ENCODE results near the gene SPG11. TPM values are rescaled to one million over a fixed set of nuclear protein-coding genes. Genes with fewer than 3 reads are reported as not detected.
"Not testable (repeated sequence)": the region's sequence is repeated elsewhere in the genome, so short reads cannot be mapped to it uniquely, and the experiment has no call there.

SPG11 gene
- total RNA-seq, 1 experiment from 2014 or later: 38.3 TPM

GRCh38 chr15:44689318-44689717, 25.9 kb upstream of the SPG11 start:
- not testable (repeated sequence) for H3K27ac Mint-ChIP-seq; H3K9me3 ChIP-seq (ENCODE audit: control insufficient read depth, low read depth, low read length); H2BK20ac ChIP-seq (ENCODE audit: low read depth, low read length, poor library complexity, severe bottlenecking); H4K91ac ChIP-seq (ENCODE audit: insufficient read length, low read depth, low read length); H3K23me2 ChIP-seq (ENCODE audit: insufficient read length, low read depth, low read length, poor library complexity, severe bottlenecking); H3K9ac ChIP-seq (ENCODE audit: extremely low read depth, insufficient read length, low read length); H3K23ac ChIP-seq (ENCODE audit: insufficient read length, low read depth, low read length); H3K27me3 Mint-ChIP-seq (ENCODE audit: low read depth); H4K5ac ChIP-seq (ENCODE audit: insufficient read length, low read depth, low read length); H2BK5ac ChIP-seq (ENCODE audit: insufficient read length, low read length); H3T11ph ChIP-seq (ENCODE audit: low read length); H2BK120ac ChIP-seq (ENCODE audit: low read depth, low read length, poor library complexity, severe bottlenecking); H3K27me3 ChIP-seq (ENCODE audit: insufficient read depth, low read length); H3K79me1 ChIP-seq (ENCODE audit: insufficient read depth, low read depth, low read length, poor library complexity, severe bottlenecking); H3K36me3 Mint-ChIP-seq (ENCODE audit: insufficient read depth in 1 of 3, low read depth in 3 of 3); DNase-seq; H3K4ac ChIP-seq (ENCODE audit: low read depth, low read length); H3K18ac ChIP-seq (ENCODE audit: insufficient read length, low read depth, low read length); H3K4me1 ChIP-seq (ENCODE audit: insufficient read depth, low read length); H3K4me3 Mint-ChIP-seq; H2AFZ ChIP-seq (ENCODE audit: low read length); H3K79me2 ChIP-seq (ENCODE audit: insufficient read depth, low read length); H3K4me1 Mint-ChIP-seq; H2AK5ac ChIP-seq (ENCODE audit: insufficient read length, low read length); H3K4me2 ChIP-seq (ENCODE audit: insufficient read depth, insufficient read length, low read length); H4K8ac ChIP-seq (replicated peaks; ENCODE audit: insufficient read length, low read depth, low read length); H4K20me1 ChIP-seq (ENCODE audit: control insufficient read depth, insufficient read depth, insufficient read length); H2BK12ac ChIP-seq (ENCODE audit: insufficient read length, low read depth, low read length); H2BK15ac ChIP-seq (ENCODE audit: low read depth, low read length); H3K56ac ChIP-seq (ENCODE audit: insufficient read length, low read depth, low read length); H3K14ac ChIP-seq (ENCODE audit: insufficient read depth, low read length); H3K27ac ChIP-seq (ENCODE audit: insufficient read length, low read depth, low read length)
- WGBS (ENCODE audit: extremely low coverage, insufficient read length, low lambda C conversion rate): no CpG with 5 or more reads among the region's 2 CpGs
- peaks cover 17 to 24% of the 10 kb centered on the region in 2 experiments for H3K9me3 Mint-ChIP-seq

GRCh38 chr15:44682809-44683682, 19.6 kb upstream of the SPG11 start:
- not testable (repeated sequence) for H2BK20ac ChIP-seq (ENCODE audit: low read depth, low read length, poor library complexity, severe bottlenecking); H4K5ac ChIP-seq (ENCODE audit: insufficient read length, low read depth, low read length); H3K18ac ChIP-seq (ENCODE audit: insufficient read length, low read depth, low read length); H3K27me3 Mint-ChIP-seq (ENCODE audit: low read depth); H3K23ac ChIP-seq (ENCODE audit: insufficient read length, low read depth, low read length); H3K27me3 ChIP-seq (ENCODE audit: insufficient read depth, low read length); H2BK15ac ChIP-seq (ENCODE audit: low read depth, low read length); H3K9me3 ChIP-seq (ENCODE audit: control insufficient read depth, low read depth, low read length); H3K9ac ChIP-seq (ENCODE audit: extremely low read depth, insufficient read length, low read length); H3K23me2 ChIP-seq (ENCODE audit: insufficient read length, low read depth, low read length, poor library complexity, severe bottlenecking); H3T11ph ChIP-seq (ENCODE audit: low read length); H3K4me1 ChIP-seq (ENCODE audit: insufficient read depth, low read length); H4K8ac ChIP-seq (replicated peaks; ENCODE audit: insufficient read length, low read depth, low read length); H3K56ac ChIP-seq (ENCODE audit: insufficient read length, low read depth, low read length); H3K4me2 ChIP-seq (ENCODE audit: insufficient read depth, insufficient read length, low read length); H2BK5ac ChIP-seq (ENCODE audit: insufficient read length, low read length); H2BK12ac ChIP-seq (ENCODE audit: insufficient read length, low read depth, low read length); H3K4ac ChIP-seq (ENCODE audit: low read depth, low read length); H3K79me2 ChIP-seq (ENCODE audit: insufficient read depth, low read length); H4K20me1 ChIP-seq (ENCODE audit: control insufficient read depth, insufficient read depth, insufficient read length); H3K79me1 ChIP-seq (ENCODE audit: insufficient read depth, low read depth, low read length, poor library complexity, severe bottlenecking); H2AFZ ChIP-seq (ENCODE audit: low read length); H2AK5ac ChIP-seq (ENCODE audit: insufficient read length, low read length); H3K27ac ChIP-seq (ENCODE audit: insufficient read length, low read depth, low read length)
- H3K9me3 Mint-ChIP-seq: peaks cover 9 to 13% of the 10 kb centered on the region in 2 experiments
- peaks cover 0 to 13% (median 5%) of the 10 kb centered on the region in 3 experiments; a peak in 5 of 7 replicates for H3K36me3 Mint-ChIP-seq (ENCODE audit: insufficient read depth in 1 of 3, low read depth in 3 of 3)
- peak overlapping the region; percentile 23 to 74 (median 55); a peak in 4 of 7 replicates for H3K27ac Mint-ChIP-seq
- H2BK120ac ChIP-seq (ENCODE audit: low read depth, low read length, poor library complexity, severe bottlenecking): peak overlapping the region; percentile 88
- peaks cover 30% of the 10 kb centered on the region in 2 experiments for H3K4me1 Mint-ChIP-seq
- no CpG with 5 or more reads among the region's 8 CpGs for WGBS (ENCODE audit: extremely low coverage, insufficient read length, low lambda C conversion rate)
- H3K4me3 Mint-ChIP-seq: peak overlapping the region; percentile 30 to 41; a peak in 3 of 5 replicates
- H4K91ac ChIP-seq (ENCODE audit: insufficient read length, low read depth, low read length): peak overlapping the region; percentile 75
- DNase-seq: peak; percentile 82
- peak overlapping the region; percentile 63; the same call in 1 of the 2 replicates for H3K14ac ChIP-seq (ENCODE audit: insufficient read depth, low read length)
